Measurements from ENCODE around the gene TRERF1. TPM values are rescaled to one million over a fixed set of nuclear protein-coding genes. Genes with fewer than 3 reads are reported as not detected.

The TRERF1 gene
- total and polyA plus RNA-seq, 2 experiments from 2014 or later: 3.2 to 5.1 TPM

GRCh38 chr6:42352856-42353564, 98.7 kb downstream of the TRERF1 start:
- no peaks in the 10 kb centered on the region for H3K36me3 ChIP-seq (replicated peaks; ENCODE audit: insufficient read depth, low read depth)
- H4K20me1 ChIP-seq (ENCODE audit: insufficient read depth, poor library complexity, severe bottlenecking): peaks cover 3% of the 10 kb centered on the region
- no peaks in the 10 kb centered on the region for H3K79me2 ChIP-seq
- no peak overlapping the region for H3K27ac ChIP-seq
- H3K27me3 ChIP-seq: no peaks in the 10 kb centered on the region
- no peak overlapping the region for H3K4me3 ChIP-seq
- 96% methylated on average over 12 of the region's 12 CpGs for WGBS (ENCODE audit: low lambda C conversion rate, missing lambda C conversion rate)
- DNase-seq (ENCODE audit: low spot score): no peak
- no peaks in the 10 kb centered on the region for H3K9me3 ChIP-seq (ENCODE audit: low read depth)
- no peak overlapping the region for H2AFZ ChIP-seq
- no peak for TF ChIP-seq EZH2 (IDR thresholded peaks at IDR 0.05; ENCODE audit: borderline replicate concordance)
- no peak for TF ChIP-seq CTCF (IDR thresholded peaks at IDR 0.05; ENCODE audit: poor library complexity)
- TF ChIP-seq EZH2phosphoT487 (IDR thresholded peaks at IDR 0.05; ENCODE audit: low read depth, severe bottlenecking, unreplicated experiment): no peak
- no peak overlapping the region for H3K4me2 ChIP-seq
- no peaks in the 10 kb centered on the region for H3K9me2 ChIP-seq (replicated peaks; ENCODE audit: insufficient read depth)
- peaks cover 10% of the 10 kb centered on the region for H3K4me1 ChIP-seq (ENCODE audit: insufficient read depth)

- no peaks in the 10 kb centered on the region for H3K27me3 ChIP-seq
- TF ChIP-seq CTCF (IDR thresholded peaks at IDR 0.05; ENCODE audit: poor library complexity) (no peak), EZH2 (IDR thresholded peaks at IDR 0.05; ENCODE audit: borderline replicate concordance) (no peak), EZH2phosphoT487 (IDR thresholded peaks at IDR 0.05; ENCODE audit: low read depth, severe bottlenecking, unreplicated experiment) (no peak)
- no peaks in the 10 kb centered on the region for H3K36me3 ChIP-seq (replicated peaks; ENCODE audit: insufficient read depth, low read depth)
- H3K4me1 ChIP-seq (ENCODE audit: insufficient read depth): peaks cover 10% of the 10 kb centered on the region
- no peaks in the 10 kb centered on the region for H3K9me2 ChIP-seq (replicated peaks; ENCODE audit: insufficient read depth)
- no peaks in the 10 kb centered on the region for H3K79me2 ChIP-seq
- H2AFZ ChIP-seq: no peak overlapping the region
- H3K4me3 ChIP-seq: no peak overlapping the region
- H3K4me2 ChIP-seq: no peak overlapping the region
- H3K27ac ChIP-seq: peak overlapping the region; percentile 41
- no peak for DNase-seq (ENCODE audit: low spot score)
- H4K20me1 ChIP-seq (ENCODE audit: insufficient read depth, poor library complexity, severe bottlenecking): peaks cover 3% of the 10 kb centered on the region
- 79% methylated on average over 3 of the region's 3 CpGs for WGBS (ENCODE audit: low lambda C conversion rate, missing lambda C conversion rate)
- H3K9me3 ChIP-seq (ENCODE audit: low read depth): no peaks in the 10 kb centered on the region
Observed at GRCh38 chr6:42350911-42351310, 100.8 kb downstream of the TRERF1 start.

GRCh38 chr6:42349753-42350511, 101.8 kb downstream of the TRERF1 start:
- no peak for TF ChIP-seq CTCF (IDR thresholded peaks at IDR 0.05; ENCODE audit: poor library complexity)
- TF ChIP-seq EZH2phosphoT487 (IDR thresholded peaks at IDR 0.05; ENCODE audit: low read depth, severe bottlenecking, unreplicated experiment): no peak
- TF ChIP-seq EZH2 (IDR thresholded peaks at IDR 0.05; ENCODE audit: borderline replicate concordance): no peak
- H3K79me2 ChIP-seq: no peaks in the 10 kb centered on the region
- H3K4me2 ChIP-seq: no peak overlapping the region
- H3K27me3 ChIP-seq: no peaks in the 10 kb centered on the region
- no peak overlapping the region for H2AFZ ChIP-seq
- H3K27ac ChIP-seq: peak overlapping the region; percentile 41
- H3K9me2 ChIP-seq (replicated peaks; ENCODE audit: insufficient read depth): no peaks in the 10 kb centered on the region
- 74% methylated on average over 10 of the region's 10 CpGs for WGBS (ENCODE audit: low lambda C conversion rate, missing lambda C conversion rate)
- H3K4me3 ChIP-seq: no peak overlapping the region
- H3K36me3 ChIP-seq (replicated peaks; ENCODE audit: insufficient read depth, low read depth): no peaks in the 10 kb centered on the region
- peaks cover 3% of the 10 kb centered on the region for H4K20me1 ChIP-seq (ENCODE audit: insufficient read depth, poor library complexity, severe bottlenecking)
- peak; percentile 15 for DNase-seq (ENCODE audit: low spot score)
- H3K9me3 ChIP-seq (ENCODE audit: low read depth): no peaks in the 10 kb centered on the region
- H3K4me1 ChIP-seq (ENCODE audit: insufficient read depth): peaks cover 10% of the 10 kb centered on the region
